Measurements from ENCODE around the gene KDM8. TPM values are rescaled to one million over a fixed set of nuclear protein-coding genes. Genes with fewer than 3 reads are reported as not detected.
A peak's percentile ranks its signal among the peaks of the same experiment; 100 is the strongest.

The KDM8 gene
- total and polyA plus RNA-seq, 9 of the 15 experiments (the other 6 are each of a cell fraction or from before 2014, with no cell fraction given), result 0.61 to 9.1 (median 5.4) TPM

GRCh38 chr16:27235055-27235937 lies 32.0 kb downstream of the KDM8 start (continued):
- no peak for TF ChIP-seq MYNN (IDR thresholded peaks at IDR 0.05)
- no peak for TF ChIP-seq MYNN (CRISPR knock-in tag; IDR thresholded peaks at IDR 0.05)
- no peak for TF ChIP-seq MCM2 (IDR thresholded peaks at IDR 0.05; ENCODE audit: low read depth)
- no peak for TF ChIP-seq PHF21A (IDR thresholded peaks at IDR 0.05; ENCODE audit: borderline replicate concordance, low read depth)
- TF ChIP-seq CBX1 (IDR thresholded peaks at IDR 0.05; ENCODE audit: low read depth), result no peak; the same call in 1 of the 2 replicates
- no peak for TF ChIP-seq MXD1 (CRISPR knock-in tag; IDR thresholded peaks at IDR 0.05; ENCODE audit: borderline replicate concordance, poor library complexity, severe bottlenecking)
- peak; percentile 95 for TF ChIP-seq GATA2 (CRISPR knock-in tag; IDR thresholded peaks at IDR 0.05)
- TF ChIP-seq, protein P1, sequence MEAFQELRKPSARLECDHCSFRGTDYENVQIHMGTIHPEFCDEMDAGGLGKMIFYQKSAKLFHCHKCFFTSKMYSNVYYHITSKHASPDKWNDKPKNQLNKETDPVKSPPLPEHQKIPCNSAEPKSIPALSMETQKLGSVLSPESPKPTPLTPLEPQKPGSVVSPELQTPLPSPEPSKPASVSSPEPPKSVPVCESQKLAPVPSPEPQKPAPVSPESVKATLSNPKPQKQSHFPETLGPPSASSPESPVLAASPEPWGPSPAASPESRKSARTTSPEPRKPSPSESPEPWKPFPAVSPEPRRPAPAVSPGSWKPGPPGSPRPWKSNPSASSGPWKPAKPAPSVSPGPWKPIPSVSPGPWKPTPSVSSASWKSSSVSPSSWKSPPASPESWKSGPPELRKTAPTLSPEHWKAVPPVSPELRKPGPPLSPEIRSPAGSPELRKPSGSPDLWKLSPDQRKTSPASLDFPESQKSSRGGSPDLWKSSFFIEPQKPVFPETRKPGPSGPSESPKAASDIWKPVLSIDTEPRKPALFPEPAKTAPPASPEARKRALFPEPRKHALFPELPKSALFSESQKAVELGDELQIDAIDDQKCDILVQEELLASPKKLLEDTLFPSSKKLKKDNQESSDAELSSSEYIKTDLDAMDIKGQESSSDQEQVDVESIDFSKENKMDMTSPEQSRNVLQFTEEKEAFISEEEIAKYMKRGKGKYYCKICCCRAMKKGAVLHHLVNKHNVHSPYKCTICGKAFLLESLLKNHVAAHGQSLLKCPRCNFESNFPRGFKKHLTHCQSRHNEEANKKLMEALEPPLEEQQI (IDR thresholded peaks at IDR 0.05), result no peak
- no peak for TF ChIP-seq ZBTB17 (CRISPR knock-in tag; IDR thresholded peaks at IDR 0.05)
- no peak for TF ChIP-seq RBBP5 (IDR thresholded peaks at IDR 0.05; ENCODE audit: borderline replicate concordance, insufficient read depth, low read length, poor library complexity, severe bottlenecking)
- TF ChIP-seq FIP1L1 (IDR thresholded peaks at IDR 0.05; ENCODE audit: low read depth, low read length, poor library complexity, severe bottlenecking), result no peak
- TF ChIP-seq KLF10 (CRISPR knock-in tag; IDR thresholded peaks at IDR 0.05), result no peak
- no peak for TF ChIP-seq SRSF1 (IDR thresholded peaks at IDR 0.05; ENCODE audit: low read depth, low read length)
- no peak for TF ChIP-seq ZNF143 (CRISPR knock-in tag; IDR thresholded peaks at IDR 0.05)
- TF ChIP-seq NR2C1 (IDR thresholded peaks at IDR 0.05), result no peak
- no peak for TF ChIP-seq NR2C1 (tag; IDR thresholded peaks at IDR 0.05)
- no peak for TF ChIP-seq POLR2AphosphoS2 (IDR thresholded peaks at IDR 0.05; ENCODE audit: low read length)
- TF ChIP-seq ZFP91 (CRISPR knock-in tag; IDR thresholded peaks at IDR 0.05), result no peak
- TF ChIP-seq, protein P2, sequence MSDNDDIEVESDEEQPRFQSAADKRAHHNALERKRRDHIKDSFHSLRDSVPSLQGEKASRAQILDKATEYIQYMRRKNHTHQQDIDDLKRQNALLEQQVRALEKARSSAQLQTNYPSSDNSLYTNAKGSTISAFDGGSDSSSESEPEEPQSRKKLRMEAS (CRISPR knock-in tag; IDR thresholded peaks at IDR 0.05), result peak; percentile 82
- TF ChIP-seq HIVEP1 (CRISPR knock-in tag; IDR thresholded peaks at IDR 0.05), result no peak
- peak in 1 of 3 experiments; percentile 40 for TF ChIP-seq YY1 (IDR thresholded peaks at IDR 0.05; ENCODE audit: borderline replicate concordance in 1 of 3, control insufficient read depth in 1 of 3, extremely low read depth in 1 of 3, insufficient read depth in 3 of 3, insufficient read length in 1 of 3, insufficient replicate concordance in 2 of 3, low read depth in 1 of 3, low read length in 2 of 3)
- no peak for TF ChIP-seq PHB2 (IDR thresholded peaks at IDR 0.05; ENCODE audit: low read depth)
- no peak for TF ChIP-seq GTF2E2 (tag; IDR thresholded peaks at IDR 0.05)
- peak; percentile 88 for TF ChIP-seq MEIS2 (IDR thresholded peaks at IDR 0.05; ENCODE audit: partially characterized antibody)

All from K562 (cell line).